Keratinocyte (primary cell): Measurements from ENCODE around the gene CC2D1A. TPM values are rescaled to one million over a fixed set of nuclear protein-coding genes. Genes with fewer than 3 reads are reported as not detected.

Experiments
- DNase-seq: peaks from one replicate; pipeline ENCODE4 v3.0.0-alpha.2; 2011; ENCODE audit warnings: low read depth, missing footprints, low spot score
- FAIRE-seq: peaks from 2 replicates; lab custom pipeline; 2011; peaks lifted over from hg19 to GRCh38; lab: Jason Lieb, UNC
- H2AFZ ChIP-seq: 2 replicates; pipeline ENCODE4 v1.6.0; 2012; ENCODE audit warnings: low read length, control low read depth, inconsistent platforms; ENCODE audit not compliant: control insufficient read depth
- H3K27ac ChIP-seq: 2 replicates; pipeline ENCODE4 v1.5.1; 2011; ENCODE audit warnings: low read length; ENCODE audit not compliant: control insufficient read depth, insufficient read depth
- H3K27me3 ChIP-seq: 3 replicates; pipeline ENCODE4 v1.6.0; 2011; ENCODE audit warnings: low read length; ENCODE audit not compliant: control insufficient read depth, insufficient read depth; ENCODE audit errors: extremely low read depth
- H3K36me3 ChIP-seq, 2 experiments: 2 replicates in 1 of 2; 3 replicates in 1 of 2; pipeline ENCODE4 v1.5.1; 2011; ENCODE audit warnings: low read length in 2 of 2, mild to moderate bottlenecking in 1 of 2; ENCODE audit not compliant: control insufficient read depth in 2 of 2, insufficient read depth in 2 of 2; ENCODE audit errors: extremely low read depth in 1 of 2
- H3K4me1 ChIP-seq: 3 replicates; pipeline ENCODE4 v1.5.1; 2011; ENCODE audit warnings: low read length; ENCODE audit not compliant: control insufficient read depth, insufficient read depth; ENCODE audit errors: extremely low read depth
- H3K4me2 ChIP-seq: 3 replicates; pipeline ENCODE4 v1.6.0; 2011; ENCODE audit warnings: low read depth, low read length; ENCODE audit not compliant: control insufficient read depth, insufficient read depth; ENCODE audit errors: extremely low read depth
- H3K4me3 ChIP-seq, 3 experiments: fragments of 200-600 bp in 1 of 3; sonication (generic) in 1 of 3; 2 replicates in 2 of 3; 3 replicates in 1 of 3; pipeline ENCODE4 v1.5.1; 2011 to 2016; ENCODE audit warnings: low read length in 3 of 3, mild to moderate bottlenecking in 3 of 3, control low read depth in 2 of 3, inconsistent platforms in 1 of 3, low read depth in 1 of 3, mixed read lengths in 1 of 3, mixed run types in 1 of 3, moderate library complexity in 1 of 3; ENCODE audit not compliant: control insufficient read depth in 2 of 3, insufficient read depth in 2 of 3; ENCODE audit errors: extremely low read depth in 1 of 3
- H3K79me2 ChIP-seq: 2 replicates; pipeline ENCODE4 v1.6.0; 2012; ENCODE audit warnings: low read length; ENCODE audit not compliant: control insufficient read depth, insufficient read depth
- H3K9ac ChIP-seq: 3 replicates; pipeline ENCODE4 v1.6.0; 2011; ENCODE audit warnings: low read length; ENCODE audit not compliant: control insufficient read depth, insufficient read depth; ENCODE audit errors: extremely low read depth
- H3K9me1 ChIP-seq: 3 replicates; pipeline ENCODE4 v1.6.0; 2011; ENCODE audit warnings: low read length; ENCODE audit not compliant: control insufficient read depth, insufficient read depth; ENCODE audit errors: extremely low read depth
- H3K9me3 ChIP-seq: 2 replicates; pipeline ENCODE4 v1.5.1; 2012; ENCODE audit warnings: low read depth, low read length; ENCODE audit not compliant: control insufficient read depth
- H4K20me1 ChIP-seq: 3 replicates; pipeline ENCODE4 v1.6.0; 2011; ENCODE audit warnings: low read length; ENCODE audit not compliant: control insufficient read depth, insufficient read depth; ENCODE audit errors: extremely low read depth
- CTCF ChIP-seq, 3 experiments: IDR thresholded peaks in 1 of 3; conservative IDR thresholded peaks in 1 of 3; optimal IDR thresholded peaks in 1 of 3; 2 replicates in 2 of 3; 3 replicates in 1 of 3; pipeline versions ENCODE3 to v1.5.1; 2011; ENCODE audit warnings: low read length in 3 of 3, mild to moderate bottlenecking in 3 of 3, moderate library complexity in 2 of 3, control low read depth in 1 of 3, inconsistent platforms in 1 of 3; ENCODE audit not compliant: insufficient read depth in 2 of 3; ENCODE audit errors: extremely low read depth in 1 of 3
- EZH2 ChIP-seq: IDR thresholded peaks from one replicate; pipeline ENCODE4 v1.6.1; 2012; ENCODE audit warnings: inconsistent platforms, mild to moderate bottlenecking, low read length, moderate library complexity
- dilution Hi-C: fragments of 300-500 bp; cut with MboI; formaldehyde crosslinking; loops from one replicate; pipeline ENCODE4 v1.7.0; 2020; ENCODE audit warnings: low sequenced_read_pairs; ENCODE audit not compliant: extremely low pct_ligation_motif_present
- polyA plus RNA-seq, 5 experiments: library from polyadenylated mRNA; depleted of rRNA in 3 of 5; stranded (reverse) in 3 of 5; stranded (forward) in 1 of 5; unstranded in 1 of 5; fragments of >200 nt; gene quantifications; 1 replicate in 1 of 5; 2 replicates in 3 of 5; 3 replicates in 1 of 5; pipeline versions ENCODE4 v1.2.1 to v1.2.3, GENCODE V29; 2011 to 2012; ENCODE audit warnings: missing spikeins in 2 of 5, low read depth in 1 of 5, low replicate concordance in 1 of 5

CC2D1A gene
- polyA plus RNA-seq, 1 donor (not counting 4 experiments of a cell fraction or from before 2014, with no cell fraction given), result 11.2 TPM

GRCh38 chr19:13932911-13933393 lies 27.0 kb downstream of the CC2D1A start:
- Histone ChIP-seq H2AFZ (no peak overlapping the region), H3K4me2 (no peak overlapping the region), H3K27ac (no peak overlapping the region), H3K4me1 (peaks cover 3% of the 10 kb centered on the region), H3K79me2 (no peaks in the 10 kb centered on the region), H3K4me3 (no peak overlapping the region), H4K20me1 (no peaks in the 10 kb centered on the region), H3K9me1 (no peaks in the 10 kb centered on the region), H3K9ac (no peak overlapping the region), H3K9me3 (no peaks in the 10 kb centered on the region), H3K36me3 (peaks cover 3 to 8% of the 10 kb centered on the region in 2 experiments), H3K27me3 (peaks cover 15% of the 10 kb centered on the region)
- TF ChIP-seq EZH2 (no peak), CTCF (optimal IDR thresholded peaks at IDR 0.05 in 1 of 3, IDR thresholded peaks at IDR 0.05 in 1 of 3, conservative IDR thresholded peaks at IDR 0.05 in 1 of 3; ENCODE audit: extremely low read depth in 1 of 3, insufficient read depth in 2 of 3, low read length in 3 of 3) (no peak)
- dilution Hi-C loops, result no loop called here
- FAIRE-seq (no peak), DNase-seq (no peak)

- Histone ChIP-seq H3K79me2 (no peaks in the 10 kb centered on the region), H3K27me3 (peaks cover 15% of the 10 kb centered on the region), H3K27ac (no peak overlapping the region), H4K20me1 (no peaks in the 10 kb centered on the region), H3K4me2 (no peak overlapping the region), H2AFZ (no peak overlapping the region), H3K36me3 (peaks cover 0 to 5% of the 10 kb centered on the region in 2 experiments), H3K9me1 (no peaks in the 10 kb centered on the region), H3K9ac (no peak overlapping the region), H3K4me1 (peaks cover 3% of the 10 kb centered on the region), H3K9me3 (no peaks in the 10 kb centered on the region), H3K4me3 (no peak overlapping the region)
- FAIRE-seq (no peak), DNase-seq (no peak)
- dilution Hi-C loops, result no loop called here
- TF ChIP-seq EZH2, result no peak
- no peak for TF ChIP-seq CTCF (optimal IDR thresholded peaks at IDR 0.05 in 1 of 3, IDR thresholded peaks at IDR 0.05 in 1 of 3, conservative IDR thresholded peaks at IDR 0.05 in 1 of 3; ENCODE audit: extremely low read depth in 1 of 3, insufficient read depth in 2 of 3, low read length in 3 of 3)
Measured at GRCh38 chr19:13934785-13935109, 28.7 kb downstream of the CC2D1A start.
